Right atrium auricular region (tissue), 2 donors: ENCODE results near the gene DNAH8. TPM values are rescaled to one million over a fixed set of nuclear protein-coding genes. Genes with fewer than 3 reads are reported as not detected.

Source experiments
- DNase-seq: peaks from one replicate; pipeline ENCODE4 v3.0.0-alpha.2; 2019; ENCODE audit warnings: low spot score
- H3K27ac ChIP-seq, 2 donors: fragments of 200-600 bp; sonication (generic); 1 replicate in 1 of 2; 2 replicates in 1 of 2; pipeline ENCODE4 v1.5.1; 2016 to 2019
- H3K27me3 ChIP-seq, 2 donors: fragments of 200-600 bp; sonication (generic); one replicate each; pipeline versions ENCODE4 v1.5.1 to v1.6.0; 2017 to 2019
- H3K36me3 ChIP-seq: fragments of 200-600 bp; sonication (generic); one replicate; pipeline ENCODE4 v1.5.1; 2016
- H3K4me1 ChIP-seq, 2 donors: fragments of 200-600 bp; sonication (generic); one replicate each; pipeline versions ENCODE4 v1.5.1 to v1.6.0; 2017 to 2019
- H3K4me3 ChIP-seq, 2 donors: fragments of 200-600 bp; sonication (generic); 1 replicate in 1 of 2; 2 replicates in 1 of 2; pipeline ENCODE4 v1.5.1; 2017 to 2019; ENCODE audit warnings: mild to moderate bottlenecking in 1 of 2, moderate library complexity in 1 of 2
- H3K9me3 ChIP-seq, 2 donors: fragments of 200-600 bp; sonication (generic); one replicate each; pipeline ENCODE4 v1.5.1; 2019
- CTCF ChIP-seq, 2 donors: fragments of 200-600 bp; sonication (generic); IDR thresholded peaks; one replicate each; pipeline ENCODE4 v1.5.1; 2019; ENCODE audit warnings: antibody characterized with exemption in 2 of 2
- total RNA-seq, 2 donors: library from RNA; depleted of rRNA; stranded (reverse); fragments of >200 nt; gene quantifications; one replicate each; pipeline ENCODE4 v1.1.0, GENCODE V29; 2016

DNAH8 gene
- total RNA-seq, 2 donors from 2014 or later = 0.04 TPM; not detected in 1

- Histone ChIP-seq H3K27me3 (no peaks in the 10 kb centered on the region), H3K4me1 (no peaks in the 10 kb centered on the region), H3K27ac (no peak overlapping the region), H3K36me3 (no peaks in the 10 kb centered on the region), H3K4me3 (no peak overlapping the region), H3K9me3 (no peaks in the 10 kb centered on the region)
- DNase-seq = no peak
- TF ChIP-seq CTCF (IDR thresholded peaks at IDR 0.05) = no peak
Observed at GRCh38 chr6:38724343-38724742, 9.2 kb downstream of the DNAH8 start.

- Histone ChIP-seq H3K36me3 (no peaks in the 10 kb centered on the region), H3K4me1 (no peaks in the 10 kb centered on the region), H3K27ac (no peak overlapping the region), H3K9me3 (no peaks in the 10 kb centered on the region), H3K4me3 (no peak overlapping the region), H3K27me3 (no peaks in the 10 kb centered on the region)
- no peak for DNase-seq
- no peak for TF ChIP-seq CTCF (IDR thresholded peaks at IDR 0.05)
Observed at GRCh38 chr6:38725414-38726183, 10.5 kb downstream of the DNAH8 start.

- Histone ChIP-seq H3K27ac (no peak overlapping the region), H3K27me3 (no peaks in the 10 kb centered on the region), H3K4me3 (no peak overlapping the region), H3K4me1 (no peaks in the 10 kb centered on the region), H3K9me3 (no peaks in the 10 kb centered on the region), H3K36me3 (no peaks in the 10 kb centered on the region)
- no peak for DNase-seq
- no peak for TF ChIP-seq CTCF (IDR thresholded peaks at IDR 0.05)
Observed at GRCh38 chr6:38728203-38728602, 13.1 kb downstream of the DNAH8 start.

GRCh38 chr6:38730140-38730862 lies 15.2 kb downstream of the DNAH8 start:
- no peak for DNase-seq
- no peak for TF ChIP-seq CTCF (IDR thresholded peaks at IDR 0.05)
- H3K9me3 ChIP-seq = no peaks in the 10 kb centered on the region

GRCh38 chr6:38736951-38737350 lies 21.8 kb downstream of the DNAH8 start:
- H3K27me3 ChIP-seq = no peaks in the 10 kb centered on the region
- no peaks in the 10 kb centered on the region for H3K36me3 ChIP-seq
- no peak for TF ChIP-seq CTCF (IDR thresholded peaks at IDR 0.05)
- H3K27ac ChIP-seq = no peak overlapping the region
- no peak overlapping the region for H3K4me3 ChIP-seq
- no peak for DNase-seq
- H3K9me3 ChIP-seq = no peaks in the 10 kb centered on the region
- H3K4me1 ChIP-seq = no peaks in the 10 kb centered on the region

More at GRCh38 chr6:38730140-38730862, 15.2 kb downstream of the DNAH8 start:
- H3K27ac ChIP-seq = no peak overlapping the region
- H3K36me3 ChIP-seq = no peaks in the 10 kb centered on the region
- no peaks in the 10 kb centered on the region for H3K4me1 ChIP-seq
- no peaks in the 10 kb centered on the region for H3K27me3 ChIP-seq
- H3K4me3 ChIP-seq = no peak overlapping the region
